ENCODE data around the gene CC2D1A. TPM values are rescaled to one million over a fixed set of nuclear protein-coding genes. Genes with fewer than 3 reads are reported as not detected.

The CC2D1A gene
- total and polyA plus RNA-seq, 2 experiments from 2014 or later, result 23.1 to 39.7 TPM

- no peaks in the 10 kb centered on the region for H3K27me3 ChIP-seq (ENCODE audit: insufficient read depth)
- H3K4me2 ChIP-seq, result no peak overlapping the region
Observed at GRCh38 chr19:13894552-13894951, 11.4 kb upstream of the CC2D1A start.

GRCh38 chr19:13896227-13896626 lies 9.8 kb upstream of the CC2D1A start:
- H3K4me3 ChIP-seq, result no peak overlapping the region
- H2AFZ ChIP-seq, result no peak overlapping the region
- ATAC-seq (no peak), DNase-seq (ENCODE audit: low spot score) (no peak)
- Mint-ChIP-seq H3K27me3 (ENCODE audit: insufficient read depth, low read depth, poor library complexity) (peaks cover 9% of the 10 kb centered on the region), H3K4me3 (no peak overlapping the region), H3K36me3 (ENCODE audit: low read depth) (no peaks in the 10 kb centered on the region), H3K9me3 (no peaks in the 10 kb centered on the region), H3K4me1 (no peaks in the 10 kb centered on the region), H3K27ac (no peak overlapping the region)
- no peaks in the 10 kb centered on the region for H4K20me1 ChIP-seq (replicated peaks; ENCODE audit: insufficient read depth)
- H3F3A ChIP-seq (replicated peaks; ENCODE audit: low read depth), result no peaks in the 10 kb centered on the region
- H3K27ac ChIP-seq (ENCODE audit: low read depth), result no peak overlapping the region
- no peaks in the 10 kb centered on the region for H3K9me2 ChIP-seq (ENCODE audit: insufficient read depth)
- H3K79me2 ChIP-seq (replicated peaks; ENCODE audit: insufficient read depth), result no peaks in the 10 kb centered on the region
- H3K36me3 ChIP-seq (ENCODE audit: insufficient read depth), result no peaks in the 10 kb centered on the region
- H3K27me3 ChIP-seq (ENCODE audit: insufficient read depth), result no peaks in the 10 kb centered on the region
- no peak overlapping the region for H3K4me2 ChIP-seq
- H3K4me1 ChIP-seq (ENCODE audit: insufficient read depth), result no peaks in the 10 kb centered on the region
- TF ChIP-seq POLR2AphosphoS5 (IDR thresholded peaks at IDR 0.05; ENCODE audit: low read depth), result no peak
- TF ChIP-seq NANOG (IDR thresholded peaks at IDR 0.05; ENCODE audit: borderline replicate concordance), result no peak
- no peak for TF ChIP-seq ETS1 (IDR thresholded peaks at IDR 0.05)
- TF ChIP-seq ZNF114 (CRISPR knock-in tag; IDR thresholded peaks at IDR 0.05), result no peak
- TF ChIP-seq JUNB (IDR thresholded peaks at IDR 0.05; ENCODE audit: unreplicated experiment), result no peak
- no peak for TF ChIP-seq ZNF462 (CRISPR knock-in tag; IDR thresholded peaks at IDR 0.05)
- TF ChIP-seq CTCF (conservative IDR thresholded peaks at IDR 0.05; ENCODE audit: low read depth in 2 of 2), result no peak
- no peak for TF ChIP-seq ZNF331 (CRISPR knock-in tag; IDR thresholded peaks at IDR 0.05; ENCODE audit: low read depth)
- no peak for TF ChIP-seq CREB1 (CRISPR knock-in tag; IDR thresholded peaks at IDR 0.05; ENCODE audit: low read depth)

More at GRCh38 chr19:13894552-13894951, 11.4 kb upstream of the CC2D1A start:
- Histone ChIP-seq H4K20me1 (replicated peaks; ENCODE audit: insufficient read depth) (no peaks in the 10 kb centered on the region), H3K4me3 (no peak overlapping the region), H3F3A (replicated peaks; ENCODE audit: low read depth) (no peaks in the 10 kb centered on the region), H2AFZ (no peak overlapping the region; the same call in 1 of the 2 replicates), H3K36me3 (ENCODE audit: insufficient read depth) (no peaks in the 10 kb centered on the region), H3K9me2 (ENCODE audit: insufficient read depth) (no peaks in the 10 kb centered on the region), H3K4me1 (ENCODE audit: insufficient read depth) (no peaks in the 10 kb centered on the region), H3K79me2 (replicated peaks; ENCODE audit: insufficient read depth) (no peaks in the 10 kb centered on the region), H3K27ac (ENCODE audit: low read depth) (no peak overlapping the region)
- Mint-ChIP-seq H3K4me3 (no peak overlapping the region), H3K36me3 (ENCODE audit: low read depth) (no peaks in the 10 kb centered on the region), H3K27ac (no peak overlapping the region), H3K9me3 (no peaks in the 10 kb centered on the region), H3K4me1 (no peaks in the 10 kb centered on the region), H3K27me3 (ENCODE audit: insufficient read depth, low read depth, poor library complexity) (peaks cover 5% of the 10 kb centered on the region)
- no peak for DNase-seq (ENCODE audit: low spot score)
- TF ChIP-seq NANOG (IDR thresholded peaks at IDR 0.05; ENCODE audit: borderline replicate concordance) (no peak), EZH2phosphoT487 (IDR thresholded peaks at IDR 0.05; ENCODE audit: unreplicated experiment) (no peak), CREB1 (CRISPR knock-in tag; IDR thresholded peaks at IDR 0.05; ENCODE audit: low read depth) (no peak), JUNB (IDR thresholded peaks at IDR 0.05; ENCODE audit: unreplicated experiment) (no peak), ZNF331 (CRISPR knock-in tag; IDR thresholded peaks at IDR 0.05; ENCODE audit: low read depth) (no peak), POLR2AphosphoS5 (IDR thresholded peaks at IDR 0.05; ENCODE audit: low read depth) (no peak)
- no peak for ATAC-seq
